ENCODE results near the gene PPCDC. TPM values are rescaled to one million over a fixed set of nuclear protein-coding genes. Genes with fewer than 3 reads are reported as not detected.

Gene PPCDC
- total RNA-seq, 2 experiments from 2014 or later, result 16.0 to 16.7 TPM

- H3K36me3 Mint-ChIP-seq, result no peaks in the 10 kb centered on the region
- H3K4me1 Mint-ChIP-seq, result peaks cover 7% of the 10 kb centered on the region
- H3K27ac Mint-ChIP-seq, result no peak overlapping the region
- POLR2A ChIA-PET, result interaction anchor here (0.6 to 2.4 kb wide), 4 partner anchors 7 to 39 kb away, joined by 3 to 7 read pairs (median 4); partner anchors contain the start of genes PPCDC and RPP25
- no peaks in the 10 kb centered on the region for H3K9me3 Mint-ChIP-seq
- peak overlapping the region; percentile 45 for H3K4me3 Mint-ChIP-seq
- ATAC-seq (ENCODE audit: low read depth) (no peak), DNase-seq (no peak)
- H3K27me3 Mint-ChIP-seq, result peaks cover 31% of the 10 kb centered on the region
These were observed 27.3 kb upstream of the PPCDC start for GRCh38 chr15:74995779-74996765.

GRCh38 chr15:74997141-74997540 is 26.2 kb upstream of the PPCDC start:
- ATAC-seq (ENCODE audit: low read depth), result no peak
- Mint-ChIP-seq H3K27me3 (peaks cover 31% of the 10 kb centered on the region), H3K4me3 (no peak overlapping the region), H3K9me3 (no peaks in the 10 kb centered on the region), H3K27ac (no peak overlapping the region), H3K36me3 (no peaks in the 10 kb centered on the region), H3K4me1 (peaks cover 7% of the 10 kb centered on the region)
- POLR2A ChIA-PET, result no interaction called here
- no peak for DNase-seq

- ATAC-seq (ENCODE audit: low read depth) (no peak), DNase-seq (no peak)
- Mint-ChIP-seq H3K36me3 (no peaks in the 10 kb centered on the region), H3K27me3 (peaks cover 31% of the 10 kb centered on the region), H3K9me3 (no peaks in the 10 kb centered on the region), H3K4me1 (peaks cover 7% of the 10 kb centered on the region), H3K4me3 (no peak overlapping the region), H3K27ac (no peak overlapping the region)
- POLR2A ChIA-PET, result no interaction called here
These were observed 25.8 kb upstream of the PPCDC start for GRCh38 chr15:74997543-74997942.

GRCh38 chr15:75001310-75001709 is 22.1 kb upstream of the PPCDC start:
- Mint-ChIP-seq H3K27ac (no peak overlapping the region), H3K4me1 (no peaks in the 10 kb centered on the region), H3K4me3 (no peak overlapping the region), H3K9me3 (no peaks in the 10 kb centered on the region), H3K27me3 (peaks cover 29% of the 10 kb centered on the region), H3K36me3 (no peaks in the 10 kb centered on the region)
- ATAC-seq (ENCODE audit: low read depth) (no peak), DNase-seq (no peak)
- POLR2A ChIA-PET, result no interaction called here

- H3K9me3 Mint-ChIP-seq, result no peaks in the 10 kb centered on the region
- H3K4me3 Mint-ChIP-seq, result no peak overlapping the region
- POLR2A ChIA-PET, result no interaction called here
- H3K4me1 Mint-ChIP-seq, result no peaks in the 10 kb centered on the region
- no peaks in the 10 kb centered on the region for H3K36me3 Mint-ChIP-seq
- H3K27me3 Mint-ChIP-seq, result peaks cover 20% of the 10 kb centered on the region
- ATAC-seq (ENCODE audit: low read depth) (no peak), DNase-seq (no peak)
- no peak overlapping the region for H3K27ac Mint-ChIP-seq
These were observed 21.0 kb upstream of the PPCDC start for GRCh38 chr15:75002398-75002797.

GRCh38 chr15:75007216-75007615 is 16.2 kb upstream of the PPCDC start:
- H3K4me1 Mint-ChIP-seq, result peaks cover 7% of the 10 kb centered on the region
- H3K27me3 Mint-ChIP-seq, result peaks cover 35% of the 10 kb centered on the region
- DNase-seq (no peak), ATAC-seq (ENCODE audit: low read depth) (no peak)
- H3K9me3 Mint-ChIP-seq, result no peaks in the 10 kb centered on the region
- POLR2A ChIA-PET, result no interaction called here
- H3K36me3 Mint-ChIP-seq, result no peaks in the 10 kb centered on the region
- H3K4me3 Mint-ChIP-seq, result no peak overlapping the region
- no peak overlapping the region for H3K27ac Mint-ChIP-seq

- POLR2A ChIA-PET, result no interaction called here
- DNase-seq (no peak), ATAC-seq (ENCODE audit: low read depth) (no peak)
- Mint-ChIP-seq H3K4me1 (peaks cover 7% of the 10 kb centered on the region), H3K36me3 (no peaks in the 10 kb centered on the region), H3K27me3 (peaks cover 35% of the 10 kb centered on the region), H3K9me3 (no peaks in the 10 kb centered on the region), H3K4me3 (no peak overlapping the region), H3K27ac (no peak overlapping the region)
These were observed 15.2 kb upstream of the PPCDC start for GRCh38 chr15:75008221-75008625.

- POLR2A ChIA-PET, result no interaction called here
- H3K36me3 Mint-ChIP-seq, result no peaks in the 10 kb centered on the region
- ATAC-seq (ENCODE audit: low read depth) (no peak), DNase-seq (no peak)
- no peaks in the 10 kb centered on the region for H3K9me3 Mint-ChIP-seq
- peaks cover 32% of the 10 kb centered on the region for H3K27me3 Mint-ChIP-seq
- H3K4me3 Mint-ChIP-seq, result no peak overlapping the region
- peaks cover 7% of the 10 kb centered on the region for H3K4me1 Mint-ChIP-seq
- no peak overlapping the region for H3K27ac Mint-ChIP-seq
These were observed 14.6 kb upstream of the PPCDC start for GRCh38 chr15:75008629-75009326.

GRCh38 chr15:75016431-75016830 is 7.0 kb upstream of the PPCDC start:
- no peaks in the 10 kb centered on the region for H3K36me3 Mint-ChIP-seq
- DNase-seq (no peak), ATAC-seq (ENCODE audit: low read depth) (no peak)
- H3K4me1 Mint-ChIP-seq, result no peaks in the 10 kb centered on the region
- peaks cover 2% of the 10 kb centered on the region for H3K27me3 Mint-ChIP-seq
- H3K9me3 Mint-ChIP-seq, result no peaks in the 10 kb centered on the region
- no peak overlapping the region for H3K4me3 Mint-ChIP-seq
- POLR2A ChIA-PET, result no interaction called here
- H3K27ac Mint-ChIP-seq, result no peak overlapping the region

- Mint-ChIP-seq H3K36me3 (no peaks in the 10 kb centered on the region), H3K4me1 (peaks cover 10% of the 10 kb centered on the region), H3K9me3 (no peaks in the 10 kb centered on the region), H3K27ac (no peak overlapping the region), H3K27me3 (peaks cover 2% of the 10 kb centered on the region), H3K4me3 (no peak overlapping the region)
- POLR2A ChIA-PET, result no interaction called here
- no peak for ATAC-seq (ENCODE audit: low read depth)
- no peak for DNase-seq
These were observed 3.5 kb upstream of the PPCDC start for GRCh38 chr15:75019916-75020315.

GRCh38 chr15:75021341-75021740 is 2.0 kb upstream of the PPCDC start:
- peaks cover 2% of the 10 kb centered on the region for H3K27me3 Mint-ChIP-seq
- H3K4me1 Mint-ChIP-seq, result peaks cover 16% of the 10 kb centered on the region
- DNase-seq, result no peak
- no peaks in the 10 kb centered on the region for H3K9me3 Mint-ChIP-seq
- H3K36me3 Mint-ChIP-seq, result no peaks in the 10 kb centered on the region
- no peak for ATAC-seq (ENCODE audit: low read depth)
- no peak overlapping the region for H3K4me3 Mint-ChIP-seq
- POLR2A ChIA-PET, result no interaction called here
- H3K27ac Mint-ChIP-seq, result no peak overlapping the region

- H3K4me3 Mint-ChIP-seq, result peak overlapping the region; percentile 95
These were observed 608 bp upstream of the PPCDC start for GRCh38 chr15:75022783-75023180.

GRCh38 chr15:75023872-75024636 is 664 bp downstream of the PPCDC start:
- Mint-ChIP-seq H3K27ac (peak overlapping the region; percentile 95), H3K9me3 (no peaks in the 10 kb centered on the region), H3K4me1 (peaks cover 19% of the 10 kb centered on the region), H3K27me3 (peaks cover 2% of the 10 kb centered on the region), H3K4me3 (peak overlapping the region; percentile 95), H3K36me3 (no peaks in the 10 kb centered on the region)
- POLR2A ChIA-PET, result interaction anchor here (0.8 to 3.8 kb wide), 18 partner anchors 9 to 237 kb away, joined by 3 to 16 read pairs (median 6); partner anchors contain the start of genes C15orf39, COX5A, FAM219B and RPP25
- no peak for ATAC-seq (ENCODE audit: low read depth)
- DNase-seq, result no peak

More at GRCh38 chr15:75022783-75023180, 608 bp upstream of the PPCDC start:
- H3K27ac Mint-ChIP-seq, result no peak overlapping the region
- peaks cover 19% of the 10 kb centered on the region for H3K4me1 Mint-ChIP-seq
- POLR2A ChIA-PET, result interaction anchor here (0.6 to 3.8 kb wide), 19 partner anchors 8 to 235 kb away, joined by 3 to 16 read pairs (median 6); partner anchors contain the start of genes C15orf39, COX5A, FAM219B and RPP25
- no peaks in the 10 kb centered on the region for H3K9me3 Mint-ChIP-seq
- H3K27me3 Mint-ChIP-seq, result peaks cover 2% of the 10 kb centered on the region
- DNase-seq (no peak), ATAC-seq (ENCODE audit: low read depth) (no peak)
- H3K36me3 Mint-ChIP-seq, result no peaks in the 10 kb centered on the region
